Left ventricle myocardium inferior (tissue), 1 donor: Measurements from ENCODE around the gene ZFP69. TPM values are rescaled to one million over a fixed set of nuclear protein-coding genes. Genes with fewer than 3 reads are reported as not detected.
A peak's percentile ranks its signal among the peaks of the same experiment; 100 is the strongest.

Source experiments
- DNase-seq: peaks from one replicate; pipeline ENCODE4 v3.0.0-alpha.2; 2020
- H3K27ac ChIP-seq: fragments of 200-600 bp; replicated peaks from 2 replicates; pipeline ENCODE4 v1.8.0; 2021
- H3K27me3 ChIP-seq: fragments of 200-600 bp; 2 replicates; pipeline ENCODE4 v1.8.0; 2021; ENCODE audit warnings: low read depth
- H3K36me3 ChIP-seq: fragments of 200-600 bp; 2 replicates; pipeline ENCODE4 v1.8.0; 2021
- H3K4me1 ChIP-seq: fragments of 200-600 bp; 2 replicates; pipeline ENCODE4 v1.8.0; 2021
- H3K4me3 ChIP-seq: fragments of 200-600 bp; 2 replicates; pipeline ENCODE4 v1.8.0; 2021; ENCODE audit warnings: mild to moderate bottlenecking, moderate library complexity
- H3K9me3 ChIP-seq: fragments of 200-600 bp; replicated peaks from 2 replicates; pipeline ENCODE4 v1.8.0; 2021
- intact Hi-C: fragments of 100-400 bp; cut with micrococcal nuclease; formaldehyde crosslinking; loops from one replicate; pipeline ENCODE4 v1.11.0; 2022
- long read RNA-seq: library from polyadenylated mRNA; unstranded; transcript quantifications from one replicate; pipeline ENCODE4 v2.0.0, GENCODE V29; 2021
- total RNA-seq: library from RNA; stranded (reverse); fragmentation: NEBNext Ultra II Directional; extraction: Animal tissue kit (Norgen Biotek cat#: 25700); gene quantifications from one replicate; pipeline ENCODE4 v1.2.1, GENCODE V29; 2021
- TF ChIP-seq, protein P1 (sequence below): fragments of 200-600 bp; IDR thresholded peaks from 2 replicates; pipeline ENCODE4 v1.8.0; 2021; ENCODE audit warnings: antibody characterized with exemption, mild to moderate bottlenecking, borderline replicate concordance
- donor health status: DM: no; HTN: yes; CAD: no; lungs with severe emphysema.

The ZFP69 gene
- total RNA-seq, result 1.9 TPM
- long read RNA-seq, partial matches to known transcripts, result 0 of 8 reads
- long read RNA-seq, other reads (novel, unspliced or antisense), result 4 of 8 reads

- no peaks in the 10 kb centered on the region for H3K27me3 ChIP-seq
- intact Hi-C loops, result no loop called here
These were observed at the start of gene ZFP69 for GRCh38 chr1:40476924-40477677. Gene ZFP69, plus strand, starts transcription at chr1:40477290. Its CDS starts 2,072 bp downstream, at chr1:40479362.

DNA sequence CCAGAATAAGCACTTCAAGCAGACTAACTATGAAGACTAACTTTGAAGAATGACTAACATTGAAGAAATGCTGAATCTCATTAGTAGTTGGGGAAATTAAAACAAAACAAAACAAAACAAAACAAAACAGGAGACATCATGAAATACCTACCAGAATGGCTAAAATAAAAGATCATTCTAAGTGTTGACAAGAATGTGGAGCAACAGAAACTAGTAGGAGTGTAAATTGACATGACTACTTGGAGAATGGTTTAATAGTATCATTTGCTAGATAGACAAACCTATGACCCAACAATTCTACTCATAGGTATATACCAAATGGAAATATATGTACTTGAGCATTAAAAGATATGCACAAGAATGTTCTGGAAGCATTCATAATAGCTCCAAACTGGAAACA lies 45.7 kb upstream of the ZFP69 start:
- Histone ChIP-seq H3K4me3 (no peak overlapping the region), H3K27ac (no peak overlapping the region), H3K36me3 (no peaks in the 10 kb centered on the region), H3K9me3 (no peaks in the 10 kb centered on the region), H3K27me3 (no peaks in the 10 kb centered on the region), H3K4me1 (no peaks in the 10 kb centered on the region)
- TF ChIP-seq, protein P1, sequence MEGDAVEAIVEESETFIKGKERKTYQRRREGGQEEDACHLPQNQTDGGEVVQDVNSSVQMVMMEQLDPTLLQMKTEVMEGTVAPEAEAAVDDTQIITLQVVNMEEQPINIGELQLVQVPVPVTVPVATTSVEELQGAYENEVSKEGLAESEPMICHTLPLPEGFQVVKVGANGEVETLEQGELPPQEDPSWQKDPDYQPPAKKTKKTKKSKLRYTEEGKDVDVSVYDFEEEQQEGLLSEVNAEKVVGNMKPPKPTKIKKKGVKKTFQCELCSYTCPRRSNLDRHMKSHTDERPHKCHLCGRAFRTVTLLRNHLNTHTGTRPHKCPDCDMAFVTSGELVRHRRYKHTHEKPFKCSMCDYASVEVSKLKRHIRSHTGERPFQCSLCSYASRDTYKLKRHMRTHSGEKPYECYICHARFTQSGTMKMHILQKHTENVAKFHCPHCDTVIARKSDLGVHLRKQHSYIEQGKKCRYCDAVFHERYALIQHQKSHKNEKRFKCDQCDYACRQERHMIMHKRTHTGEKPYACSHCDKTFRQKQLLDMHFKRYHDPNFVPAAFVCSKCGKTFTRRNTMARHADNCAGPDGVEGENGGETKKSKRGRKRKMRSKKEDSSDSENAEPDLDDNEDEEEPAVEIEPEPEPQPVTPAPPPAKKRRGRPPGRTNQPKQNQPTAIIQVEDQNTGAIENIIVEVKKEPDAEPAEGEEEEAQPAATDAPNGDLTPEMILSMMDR, result no peak
- intact Hi-C loops, result no loop called here
- DNase-seq, result no peak

More at GRCh38 chr1:40476924-40477677, at the start of gene ZFP69:
- peaks cover 37% of the 10 kb centered on the region for H3K9me3 ChIP-seq
- peaks cover 17% of the 10 kb centered on the region for H3K36me3 ChIP-seq
- peaks cover 22% of the 10 kb centered on the region for H3K4me1 ChIP-seq
- TF ChIP-seq, protein P1, result peak; percentile 26
- peak; percentile 82 for DNase-seq
- H3K27ac ChIP-seq, result peak within 1 kb of the TSS; percentile 74
- peak within 1 kb of the TSS; percentile 85 for H3K4me3 ChIP-seq

GRCh38 chr1:40432644-40433390 lies 44.3 kb upstream of the ZFP69 start:
- intact Hi-C loops, result no loop called here
- Histone ChIP-seq H3K9me3 (no peaks in the 10 kb centered on the region), H3K4me3 (no peak overlapping the region), H3K27me3 (no peaks in the 10 kb centered on the region), H3K4me1 (no peaks in the 10 kb centered on the region), H3K36me3 (no peaks in the 10 kb centered on the region), H3K27ac (no peak overlapping the region)
- TF ChIP-seq, protein P1, result no peak
- DNase-seq, result no peak

DNA sequence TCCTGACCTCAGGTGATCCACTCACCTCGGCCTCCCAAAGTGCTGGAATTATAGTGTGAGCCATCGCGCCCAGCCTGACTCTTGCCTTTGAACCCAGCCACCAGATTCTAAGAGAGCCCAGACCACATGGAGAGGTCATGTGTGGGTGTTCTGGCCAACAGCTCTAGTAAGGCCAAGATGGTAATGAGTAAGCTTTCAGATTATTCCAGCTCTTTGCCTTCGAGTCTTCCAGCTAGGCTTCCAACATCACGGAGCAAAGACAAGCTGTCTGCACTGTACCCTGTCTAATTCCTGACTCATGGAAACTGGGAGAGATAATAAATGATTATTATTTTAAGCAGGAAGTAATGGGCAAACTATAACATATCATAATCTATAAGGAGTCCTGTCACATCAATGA lies 41.6 kb upstream of the ZFP69 start:
- intact Hi-C loops, result no loop called here
- TF ChIP-seq, protein P1, result no peak
- H3K27me3 ChIP-seq, result no peaks in the 10 kb centered on the region
- no peak for DNase-seq
- no peaks in the 10 kb centered on the region for H3K4me1 ChIP-seq
- no peak overlapping the region for H3K4me3 ChIP-seq
- H3K9me3 ChIP-seq, result no peaks in the 10 kb centered on the region
- no peaks in the 10 kb centered on the region for H3K36me3 ChIP-seq
- H3K27ac ChIP-seq, result no peak overlapping the region

- H3K4me3 ChIP-seq, result no peak overlapping the region
- intact Hi-C loops, result no loop called here
- no peak for DNase-seq
- TF ChIP-seq, protein P1, result no peak
- H3K27ac ChIP-seq, result no peak overlapping the region
- H3K36me3 ChIP-seq, result no peaks in the 10 kb centered on the region
- H3K27me3 ChIP-seq, result no peaks in the 10 kb centered on the region
- H3K4me1 ChIP-seq, result no peaks in the 10 kb centered on the region
- H3K9me3 ChIP-seq, result no peaks in the 10 kb centered on the region
These were observed 41.2 kb upstream of the ZFP69 start for GRCh38 chr1:40435876-40436275.
